Esophagus muscularis mucosa (tissue), 4 donors: ENCODE data around the gene TENM4. TPM values are rescaled to one million over a fixed set of nuclear protein-coding genes. Genes with fewer than 3 reads are reported as not detected.
A peak's percentile ranks its signal among the peaks of the same experiment; 100 is the strongest.

ENCODE experiments used
- DNase-seq: peaks from one replicate; pipeline ENCODE4 v3.0.0-alpha.2; 2017; ENCODE audit errors: extremely low spot score
- H3K27ac ChIP-seq, 4 donors: fragments of 200-600 bp; sonication (generic); replicated peaks in 1 of 4; 1 replicate in 3 of 4; 2 replicates in 1 of 4; pipeline ENCODE4 v1.5.1; 2016 to 2019; ENCODE audit warnings: mild to moderate bottlenecking in 1 of 4
- H3K27me3 ChIP-seq, 4 donors: fragments of 200-600 bp; sonication (generic); one replicate each; pipeline versions ENCODE4 v1.5.1 to v1.6.0; 2016 to 2019
- H3K36me3 ChIP-seq, 4 donors: fragments of 200-600 bp; sonication (generic); one replicate each; pipeline ENCODE4 v1.5.1; 2016 to 2019
- H3K4me1 ChIP-seq, 4 donors: fragments of 200-600 bp; sonication (generic); one replicate each; pipeline ENCODE4 v1.5.1; 2016 to 2019
- H3K4me3 ChIP-seq, 4 donors: fragments of 200-600 bp; sonication (generic); 1 replicate in 2 of 4; 2 replicates in 2 of 4; pipeline ENCODE4 v1.5.1; 2016 to 2019; ENCODE audit warnings: mild to moderate bottlenecking in 4 of 4, moderate library complexity in 1 of 4
- H3K9me3 ChIP-seq, 4 donors: fragments of 200-600 bp; sonication (generic); 1 replicate in 3 of 4; 2 replicates in 1 of 4; pipeline ENCODE4 v1.5.1; 2016 to 2019
- EP300 ChIP-seq: sonication (generic); formaldehyde crosslinking; IDR thresholded peaks from one replicate; pipeline ENCODE4 v1.6.1; 2017; ENCODE audit warnings: antibody characterized with exemption
- POLR2A ChIP-seq: fragments of 450-650 bp; IDR thresholded peaks from one replicate; pipeline ENCODE4 v1.6.1; 2017; ENCODE audit warnings: antibody characterized with exemption, moderate library complexity, mild to moderate bottlenecking, low read depth
- POLR2AphosphoS5 ChIP-seq, 2 donors: sonication (generic); formaldehyde crosslinking; IDR thresholded peaks; one replicate each; pipeline ENCODE4 v1.6.1; 2017; ENCODE audit warnings: antibody characterized with exemption in 2 of 2
- WGBS: methylation state at CpG from one replicate; pipeline ENCODE4 v1.1.5; 2018; 5-methylcytosine and 5-hydroxymethylcytosine counted together
- intact Hi-C: fragments of 100-400 bp; cut with DNase I; formaldehyde crosslinking; loops from one replicate; pipeline ENCODE4 v1.15.1; 2023
- total RNA-seq, 4 donors: library from RNA; depleted of rRNA; stranded (reverse); fragments of >200 nt; gene quantifications; one replicate each; pipeline versions ENCODE4 v1.1.0 to v1.2.1, GENCODE V29; 2016
- TF ChIP-seq, protein P1 (sequence below), 3 experiments: fragments of 200-600 bp in 2 of 3; fragments of 450-650 bp in 1 of 3; sonication (generic) in 2 of 3; IDR thresholded peaks; one replicate each; pipeline ENCODE4 v1.5.1; 2017 to 2019; ENCODE audit warnings: antibody characterized with exemption in 3 of 3, mild to moderate bottlenecking in 2 of 3, moderate library complexity in 1 of 3

The TENM4 gene
- total RNA-seq, 4 donors from 2014 or later, result 4.1 to 9.6 (median 8.0) TPM

DNA sequence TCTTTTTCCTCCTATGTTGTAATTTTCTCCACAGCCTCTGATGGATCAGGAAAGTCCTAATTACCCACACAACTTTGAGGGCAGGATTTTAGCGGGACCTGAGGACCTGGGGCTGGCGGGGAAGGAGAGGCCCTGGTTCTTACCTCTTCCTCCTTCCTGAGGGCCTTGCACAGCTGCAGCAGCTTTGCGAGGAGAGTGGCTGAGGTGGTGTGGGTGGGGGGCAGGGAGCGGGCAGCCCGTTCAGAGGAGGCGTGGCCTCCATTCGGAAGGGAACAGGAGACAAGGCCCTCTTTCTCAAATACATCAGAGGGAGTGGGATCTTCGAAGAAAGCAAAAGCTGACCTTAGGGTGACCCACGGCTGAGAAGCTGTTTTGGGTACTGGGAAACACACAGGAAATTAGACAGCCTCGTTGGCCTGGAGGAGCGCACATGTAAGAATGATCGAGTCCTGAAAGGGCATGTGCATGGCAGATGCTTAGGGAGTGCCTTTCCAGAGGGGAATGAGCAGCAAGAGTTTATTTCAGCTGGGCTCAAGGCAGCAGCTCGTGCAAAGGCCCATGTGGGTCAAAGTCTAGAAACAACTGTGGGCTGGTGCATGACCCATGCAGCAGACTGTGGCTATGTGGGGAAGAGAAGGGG is 789.6 kb downstream of the TENM4 start:
- H3K27ac ChIP-seq, result no peak overlapping the region
- no peak overlapping the region for H3K4me3 ChIP-seq
- 71% methylated on average over 13 of the region's 13 CpGs for WGBS
- no peak for TF ChIP-seq EP300
- TF ChIP-seq, protein P1, sequence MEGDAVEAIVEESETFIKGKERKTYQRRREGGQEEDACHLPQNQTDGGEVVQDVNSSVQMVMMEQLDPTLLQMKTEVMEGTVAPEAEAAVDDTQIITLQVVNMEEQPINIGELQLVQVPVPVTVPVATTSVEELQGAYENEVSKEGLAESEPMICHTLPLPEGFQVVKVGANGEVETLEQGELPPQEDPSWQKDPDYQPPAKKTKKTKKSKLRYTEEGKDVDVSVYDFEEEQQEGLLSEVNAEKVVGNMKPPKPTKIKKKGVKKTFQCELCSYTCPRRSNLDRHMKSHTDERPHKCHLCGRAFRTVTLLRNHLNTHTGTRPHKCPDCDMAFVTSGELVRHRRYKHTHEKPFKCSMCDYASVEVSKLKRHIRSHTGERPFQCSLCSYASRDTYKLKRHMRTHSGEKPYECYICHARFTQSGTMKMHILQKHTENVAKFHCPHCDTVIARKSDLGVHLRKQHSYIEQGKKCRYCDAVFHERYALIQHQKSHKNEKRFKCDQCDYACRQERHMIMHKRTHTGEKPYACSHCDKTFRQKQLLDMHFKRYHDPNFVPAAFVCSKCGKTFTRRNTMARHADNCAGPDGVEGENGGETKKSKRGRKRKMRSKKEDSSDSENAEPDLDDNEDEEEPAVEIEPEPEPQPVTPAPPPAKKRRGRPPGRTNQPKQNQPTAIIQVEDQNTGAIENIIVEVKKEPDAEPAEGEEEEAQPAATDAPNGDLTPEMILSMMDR (IDR thresholded peaks at IDR 0.05), result no peak
- no peak for TF ChIP-seq POLR2A
- TF ChIP-seq POLR2AphosphoS5 (IDR thresholded peaks at IDR 0.05), result no peak
- peak; percentile 88 for DNase-seq
- H3K4me1 ChIP-seq, result no peaks in the 10 kb centered on the region
- no peaks in the 10 kb centered on the region for H3K9me3 ChIP-seq
- intact Hi-C loops, result no loop called here
- no peaks in the 10 kb centered on the region for H3K27me3 ChIP-seq
- no peaks in the 10 kb centered on the region for H3K36me3 ChIP-seq

DNA sequence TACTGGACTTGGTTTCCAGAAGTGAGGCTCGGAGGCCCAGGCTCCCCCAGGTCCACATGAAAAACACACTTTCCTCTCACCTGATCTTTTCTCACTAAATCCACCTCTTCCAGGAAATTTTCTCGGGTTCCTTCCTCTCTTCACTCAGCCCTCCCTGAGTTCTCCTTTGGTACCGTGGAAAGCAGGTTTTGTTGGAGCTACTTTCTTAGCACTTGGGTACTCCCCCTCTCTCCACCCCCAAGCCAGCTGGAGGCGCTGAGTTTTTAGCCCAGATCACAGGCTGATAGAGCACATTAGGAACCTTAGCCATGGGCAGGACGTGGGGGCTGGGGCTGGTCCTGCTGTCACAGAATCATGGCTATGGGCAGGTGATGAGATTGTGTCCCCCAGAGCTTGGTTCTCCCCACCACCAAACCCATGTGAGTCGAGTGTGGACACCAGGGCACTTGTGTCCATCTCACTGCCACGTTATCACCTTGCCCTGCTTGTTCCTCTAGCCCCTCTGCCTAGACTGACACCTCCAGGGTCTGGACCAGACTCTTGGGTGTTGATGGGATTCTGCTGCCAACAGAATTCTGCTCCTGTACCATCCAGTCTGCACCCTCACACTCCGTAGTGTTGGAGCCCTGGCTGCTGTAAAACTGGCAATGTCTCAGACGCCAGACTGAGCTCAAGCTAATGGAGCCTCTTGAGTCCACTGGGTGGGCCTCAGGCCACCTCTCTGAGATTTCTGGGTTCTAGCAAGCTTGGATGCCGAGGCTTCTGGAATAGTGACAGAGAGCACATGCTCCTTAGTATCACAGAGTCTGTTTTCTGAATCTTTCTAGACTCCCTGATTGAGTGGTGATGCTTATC is 791.2 kb downstream of the TENM4 start:
- 85% methylated on average over 9 of the region's 10 CpGs for WGBS
- Histone ChIP-seq H3K4me1 (peaks cover 0 to 6% (median 4%) of the 10 kb centered on the region in 4 donors), H3K27ac (no peak overlapping the region), H3K4me3 (no peak overlapping the region), H3K36me3 (no peaks in the 10 kb centered on the region), H3K27me3 (no peaks in the 10 kb centered on the region), H3K9me3 (no peaks in the 10 kb centered on the region)
- DNase-seq, result peak; percentile 90
- TF ChIP-seq, protein P1 (IDR thresholded peaks at IDR 0.05), result no peak
- TF ChIP-seq POLR2A (no peak), EP300 (no peak), POLR2AphosphoS5 (IDR thresholded peaks at IDR 0.05) (no peak)
- intact Hi-C loops, result loop anchor here (5.0 to 10.0 kb wide), 5 partner anchors 145 to 843 kb away; no protein-coding TSS in a partner anchor

DNA sequence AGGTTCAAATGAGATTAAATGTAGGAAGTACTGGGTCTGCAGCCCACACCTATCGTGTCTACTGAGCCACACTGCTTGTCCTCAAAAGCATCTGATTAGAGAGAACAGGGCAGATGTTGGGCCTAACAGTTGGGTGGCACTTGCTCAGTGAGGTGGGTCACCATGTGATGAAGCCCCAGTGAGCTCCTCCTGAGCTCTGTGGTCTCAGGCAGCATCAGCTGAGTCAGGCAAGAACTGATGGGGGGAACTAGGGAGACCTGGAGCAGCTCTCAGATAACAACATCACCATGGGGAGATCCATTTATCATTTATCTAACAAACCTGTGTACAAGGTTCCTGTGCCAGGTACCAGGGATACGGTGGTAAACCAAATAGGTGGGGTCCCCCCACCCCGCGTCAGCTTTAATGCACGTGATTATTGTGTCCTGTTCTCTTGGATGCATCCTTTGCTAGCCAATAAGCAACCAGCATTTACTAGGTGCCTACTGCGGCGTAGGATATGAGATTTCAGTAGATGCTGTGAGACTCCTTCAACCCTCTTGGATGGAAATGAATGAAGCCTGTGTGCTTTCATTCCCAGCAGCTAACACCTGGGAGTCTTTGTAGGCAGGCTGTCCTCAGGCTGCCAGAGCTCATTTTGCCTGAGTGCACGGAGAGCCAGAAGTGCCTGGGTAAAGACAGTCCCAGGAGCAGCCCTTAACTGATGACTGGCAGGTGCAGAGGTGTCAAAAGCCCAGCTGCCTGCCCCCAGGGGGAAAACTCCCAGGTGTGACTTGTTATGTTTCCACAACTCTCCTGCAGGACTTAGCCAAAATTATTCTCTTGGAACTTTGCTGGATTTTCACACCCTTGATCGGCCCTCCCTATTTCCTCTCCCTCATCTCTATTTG is 792.6 kb downstream of the TENM4 start:
- no peak for TF ChIP-seq EP300
- no peak for TF ChIP-seq POLR2AphosphoS5 (IDR thresholded peaks at IDR 0.05)
- no peaks in the 10 kb centered on the region for H3K27me3 ChIP-seq
- no peak overlapping the region for H3K27ac ChIP-seq
- peak; percentile 87 for DNase-seq
- no peaks in the 10 kb centered on the region for H3K36me3 ChIP-seq
- 84% methylated on average over 9 of the region's 9 CpGs for WGBS
- no peaks in the 10 kb centered on the region for H3K9me3 ChIP-seq
- H3K4me1 ChIP-seq, result peaks cover 0 to 6% (median 4%) of the 10 kb centered on the region in 4 donors
- intact Hi-C loops, result loop anchor here (5.0 to 10.0 kb wide), 5 partner anchors 147 to 844 kb away; no protein-coding TSS in a partner anchor
- no peak overlapping the region for H3K4me3 ChIP-seq

DNA sequence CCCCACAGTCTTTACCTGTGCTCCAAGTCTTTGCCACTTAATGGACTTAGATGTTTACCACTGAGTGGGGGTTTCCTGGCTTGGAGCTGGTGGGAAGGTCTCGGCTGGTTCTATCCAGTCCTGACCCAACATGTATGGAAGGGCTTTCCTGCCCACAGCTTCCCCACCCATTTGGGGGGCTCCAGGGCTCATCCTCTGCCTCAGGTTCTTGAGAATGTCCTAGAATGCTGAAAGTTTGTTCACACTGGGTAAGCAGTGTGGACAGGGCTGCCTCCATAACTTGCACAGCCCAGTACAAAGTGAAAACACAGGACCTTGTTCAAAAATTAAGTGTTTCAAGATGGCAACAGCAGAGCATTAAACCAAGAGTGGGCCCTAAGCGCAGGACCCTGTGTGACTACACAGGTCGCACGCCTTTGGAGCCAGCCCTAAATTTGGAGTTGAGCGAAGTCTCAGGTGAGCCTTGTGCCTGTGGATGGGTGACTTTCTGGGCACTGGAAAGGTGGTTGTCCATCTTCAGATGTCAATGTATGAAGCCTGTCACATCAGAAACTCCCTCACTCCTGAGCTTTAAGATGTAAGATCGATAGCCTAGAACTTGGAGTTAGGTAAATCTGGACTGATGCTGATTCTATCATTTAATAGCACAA is 793.4 kb downstream of the TENM4 start:
- H3K9me3 ChIP-seq, result no peaks in the 10 kb centered on the region
- TF ChIP-seq POLR2A (no peak), EP300 (no peak), POLR2AphosphoS5 (IDR thresholded peaks at IDR 0.05) (no peak)
- TF ChIP-seq, protein P1 (IDR thresholded peaks at IDR 0.05), result no peak
- 85% methylated on average over 6 of the region's 6 CpGs for WGBS
- DNase-seq, result peak; percentile 57
- H3K27ac ChIP-seq, result no peak overlapping the region
- no peaks in the 10 kb centered on the region for H3K27me3 ChIP-seq
- intact Hi-C loops, result loop anchor here (5.0 to 10.0 kb wide), 5 partner anchors 147 to 845 kb away; no protein-coding TSS in a partner anchor
- no peaks in the 10 kb centered on the region for H3K36me3 ChIP-seq
- peaks cover 0 to 6% (median 4%) of the 10 kb centered on the region in 4 donors for H3K4me1 ChIP-seq
- no peak overlapping the region for H3K4me3 ChIP-seq
